KMS-11 (cell line): ENCODE data around the gene LRRFIP1.

Source experiments
- H2AFZ ChIP-seq: fragments of 200-600 bp; sonication (generic); 2 replicates; pipeline ENCODE4 v1.6.1; 2016; ENCODE audit warnings: antibody characterized with exemption, mixed run types, low read depth
- H3K27ac ChIP-seq: fragments of 200-600 bp; sonication (generic); 2 replicates; pipeline ENCODE4 v1.6.1; 2016; ENCODE audit warnings: mild to moderate bottlenecking, mixed run types
- H3K27me3 ChIP-seq: fragments of 200-600 bp; sonication (generic); 2 replicates; pipeline ENCODE4 v1.6.1; 2017; ENCODE audit warnings: mild to moderate bottlenecking, low read depth, mixed run types, moderate library complexity; ENCODE audit not compliant: insufficient read depth
- H3K36me3 ChIP-seq: fragments of 200-600 bp; sonication (generic); 2 replicates; pipeline ENCODE4 v1.6.1; 2017; ENCODE audit warnings: mild to moderate bottlenecking, mixed run types; ENCODE audit not compliant: insufficient read depth
- H3K4me1 ChIP-seq: fragments of 200-600 bp; sonication (generic); 2 replicates; pipeline ENCODE4 v1.6.1; 2016; ENCODE audit warnings: mild to moderate bottlenecking, low read depth, mixed run types; ENCODE audit not compliant: poor library complexity, severe bottlenecking
- H3K4me2 ChIP-seq: fragments of 200-600 bp; sonication (generic); 2 replicates; pipeline ENCODE4 v1.7.0; 2016; ENCODE audit warnings: mild to moderate bottlenecking, mixed run types
- H3K4me3 ChIP-seq: fragments of 200-600 bp; sonication (generic); IDR thresholded peaks from 2 replicates; pipeline ENCODE4 v1.6.1; 2017; ENCODE audit warnings: low read depth, low read length, mixed read lengths; ENCODE audit not compliant: insufficient read depth
- H3K79me2 ChIP-seq: fragments of 200-600 bp; sonication (generic); 2 replicates; pipeline ENCODE4 v1.6.1; 2016; ENCODE audit warnings: low read depth, mixed run types; ENCODE audit not compliant: insufficient read depth
- H3K9ac ChIP-seq: fragments of 200-600 bp; sonication (generic); 2 replicates; pipeline ENCODE4 v1.6.1; 2016; ENCODE audit warnings: mild to moderate bottlenecking, mixed run types
- H4K20me1 ChIP-seq: fragments of 200-600 bp; sonication (generic); 2 replicates; pipeline ENCODE4 v1.6.1; 2016; ENCODE audit warnings: mild to moderate bottlenecking, mixed run types; ENCODE audit not compliant: insufficient read depth
- TF ChIP-seq, protein P1 (sequence below): fragments of 200-600 bp; sonication (generic); conservative IDR thresholded peaks from 2 replicates; pipeline ENCODE4 v1.6.1; 2017; ENCODE audit warnings: low read depth, mild to moderate bottlenecking, antibody characterized with exemption, low read length, moderate library complexity, mixed read lengths

LRRFIP1 gene

DNA sequence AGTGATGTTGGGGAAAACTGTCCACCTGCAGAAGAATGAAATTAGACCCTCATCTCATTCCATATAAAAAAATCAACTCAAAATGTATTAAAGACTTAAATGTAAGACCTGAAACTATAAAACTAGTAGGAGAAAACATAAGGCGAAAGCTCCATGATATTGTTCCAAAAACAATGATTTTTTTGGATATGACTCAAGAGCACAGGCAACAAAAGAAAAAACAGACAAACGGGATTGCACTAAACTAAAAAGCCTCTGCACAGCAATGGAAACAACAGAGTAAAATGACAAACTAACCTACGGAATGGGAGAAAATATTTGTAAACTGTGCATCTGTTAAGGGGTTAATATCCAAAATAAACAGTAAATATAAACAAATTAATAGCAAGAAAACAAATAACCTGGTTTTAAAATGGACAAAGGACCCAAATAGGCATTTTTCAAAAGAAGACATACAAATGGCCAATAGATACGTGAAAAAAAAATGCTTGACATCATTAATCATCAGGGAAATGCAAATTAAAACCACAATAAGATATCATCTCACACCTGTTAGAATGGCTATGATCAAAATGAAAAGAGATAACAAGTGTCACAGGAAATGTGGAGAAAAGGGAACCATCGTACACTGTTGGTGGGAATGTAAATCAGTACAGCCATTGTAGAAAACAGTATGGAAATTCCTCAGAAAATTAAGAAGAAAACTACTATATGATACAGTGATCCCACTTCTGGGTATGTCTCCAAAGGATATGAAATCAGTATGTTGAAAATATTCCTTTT lies 26.6 kb downstream of the LRRFIP1 start:
- H3K36me3 ChIP-seq = no peaks in the 10 kb centered on the region
- H3K9ac ChIP-seq = no peak overlapping the region
- H2AFZ ChIP-seq = no peak overlapping the region
- no peak overlapping the region for H3K27ac ChIP-seq
- no peaks in the 10 kb centered on the region for H3K27me3 ChIP-seq
- TF ChIP-seq, protein P1, sequence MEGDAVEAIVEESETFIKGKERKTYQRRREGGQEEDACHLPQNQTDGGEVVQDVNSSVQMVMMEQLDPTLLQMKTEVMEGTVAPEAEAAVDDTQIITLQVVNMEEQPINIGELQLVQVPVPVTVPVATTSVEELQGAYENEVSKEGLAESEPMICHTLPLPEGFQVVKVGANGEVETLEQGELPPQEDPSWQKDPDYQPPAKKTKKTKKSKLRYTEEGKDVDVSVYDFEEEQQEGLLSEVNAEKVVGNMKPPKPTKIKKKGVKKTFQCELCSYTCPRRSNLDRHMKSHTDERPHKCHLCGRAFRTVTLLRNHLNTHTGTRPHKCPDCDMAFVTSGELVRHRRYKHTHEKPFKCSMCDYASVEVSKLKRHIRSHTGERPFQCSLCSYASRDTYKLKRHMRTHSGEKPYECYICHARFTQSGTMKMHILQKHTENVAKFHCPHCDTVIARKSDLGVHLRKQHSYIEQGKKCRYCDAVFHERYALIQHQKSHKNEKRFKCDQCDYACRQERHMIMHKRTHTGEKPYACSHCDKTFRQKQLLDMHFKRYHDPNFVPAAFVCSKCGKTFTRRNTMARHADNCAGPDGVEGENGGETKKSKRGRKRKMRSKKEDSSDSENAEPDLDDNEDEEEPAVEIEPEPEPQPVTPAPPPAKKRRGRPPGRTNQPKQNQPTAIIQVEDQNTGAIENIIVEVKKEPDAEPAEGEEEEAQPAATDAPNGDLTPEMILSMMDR = no peak
- H3K79me2 ChIP-seq = no peaks in the 10 kb centered on the region
- no peak overlapping the region for H3K4me2 ChIP-seq
- no peaks in the 10 kb centered on the region for H4K20me1 ChIP-seq
- no peaks in the 10 kb centered on the region for H3K4me1 ChIP-seq
- no peak overlapping the region for H3K4me3 ChIP-seq

DNA sequence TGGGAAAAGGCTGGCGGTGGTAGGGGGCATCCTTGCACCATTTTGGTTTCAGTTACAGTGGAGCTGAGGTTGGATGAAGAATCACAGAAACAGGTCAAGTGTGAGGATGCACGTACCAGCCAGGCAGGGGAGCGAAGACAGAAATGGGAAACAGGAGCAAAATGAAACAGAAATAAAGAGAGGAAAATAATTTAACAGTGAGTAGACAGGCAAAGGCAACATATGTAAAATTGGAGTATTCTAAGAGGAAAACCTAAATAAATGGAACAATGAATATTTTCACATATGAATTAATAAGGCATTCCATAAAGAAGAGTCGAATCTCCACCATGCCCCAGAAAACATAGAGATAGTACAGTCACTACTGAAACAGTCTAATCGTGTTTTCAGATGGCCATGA lies 29.7 kb downstream of the LRRFIP1 start:
- Histone ChIP-seq H3K27ac (no peak overlapping the region), H3K9ac (no peak overlapping the region), H3K36me3 (no peaks in the 10 kb centered on the region), H4K20me1 (no peaks in the 10 kb centered on the region), H3K4me3 (no peak overlapping the region), H3K79me2 (no peaks in the 10 kb centered on the region), H3K27me3 (no peaks in the 10 kb centered on the region), H2AFZ (no peak overlapping the region), H3K4me2 (no peak overlapping the region), H3K4me1 (no peaks in the 10 kb centered on the region)
- TF ChIP-seq, protein P1 = no peak

DNA sequence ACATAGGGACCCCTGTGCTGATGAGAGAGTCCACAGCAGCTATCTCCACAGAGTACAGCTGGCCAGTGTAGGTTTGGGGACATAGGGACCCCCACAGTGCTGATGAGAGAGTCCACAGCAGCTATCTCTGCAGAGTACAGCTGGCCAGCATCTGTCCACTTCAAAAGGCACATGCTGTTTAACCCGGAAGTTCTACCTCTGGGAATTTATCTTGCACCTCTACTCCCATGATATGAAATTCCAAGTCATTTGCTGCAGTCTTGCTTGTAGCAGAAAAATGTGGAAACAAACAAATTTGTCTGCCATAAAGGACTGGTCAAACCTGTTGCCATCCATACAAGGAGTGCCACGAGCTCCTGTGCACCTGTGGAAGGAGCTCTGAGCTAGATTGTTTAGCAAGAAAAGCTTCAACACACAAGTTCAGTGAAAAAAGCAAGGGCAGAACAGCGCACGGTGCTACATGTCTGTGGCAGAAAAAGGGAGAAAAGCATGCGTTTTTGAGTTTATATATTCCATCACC lies 33.1 kb downstream of the LRRFIP1 start:
- Histone ChIP-seq H3K27ac (no peak overlapping the region), H3K4me1 (no peaks in the 10 kb centered on the region), H3K4me3 (no peak overlapping the region), H3K36me3 (no peaks in the 10 kb centered on the region), H3K9ac (no peak overlapping the region), H3K27me3 (no peaks in the 10 kb centered on the region), H4K20me1 (no peaks in the 10 kb centered on the region), H3K79me2 (no peaks in the 10 kb centered on the region), H3K4me2 (no peak overlapping the region), H2AFZ (no peak overlapping the region)
- TF ChIP-seq, protein P1 = no peak

DNA sequence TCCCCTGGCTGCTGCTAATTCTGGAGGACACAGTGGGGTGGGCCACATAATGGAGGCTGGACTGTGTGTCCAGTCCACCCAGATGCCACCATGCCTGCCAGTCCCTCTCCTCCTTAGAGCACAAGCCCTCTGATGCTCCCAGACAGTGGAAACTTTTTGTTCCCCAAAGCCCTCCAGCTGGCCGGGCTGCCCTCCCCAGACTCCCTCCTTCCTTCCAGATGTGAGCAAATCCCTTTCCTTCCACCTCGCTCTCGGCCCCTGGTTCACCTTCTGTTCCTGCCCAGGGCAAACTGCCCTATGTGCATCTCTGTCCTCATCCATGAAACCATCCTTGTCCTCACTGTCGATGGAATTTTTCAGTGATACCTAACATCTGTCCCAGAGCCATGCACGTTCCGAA lies 33.9 kb downstream of the LRRFIP1 start:
- Histone ChIP-seq H3K27me3 (no peaks in the 10 kb centered on the region), H3K9ac (no peak overlapping the region), H3K4me3 (no peak overlapping the region), H3K27ac (no peak overlapping the region), H3K4me2 (no peak overlapping the region), H3K4me1 (no peaks in the 10 kb centered on the region), H3K36me3 (no peaks in the 10 kb centered on the region), H3K79me2 (no peaks in the 10 kb centered on the region), H2AFZ (no peak overlapping the region), H4K20me1 (no peaks in the 10 kb centered on the region)
- TF ChIP-seq, protein P1 = no peak
